ENCODE data around the gene MEAK7. TPM values are rescaled to one million over a fixed set of nuclear protein-coding genes. Genes with fewer than 3 reads are reported as not detected.

The MEAK7 gene
- total RNA-seq, 4 donors from 2014 or later, result 7.4 to 54.3 (median 47.0) TPM

GRCh38 chr16:84543253-84543652 is 38.8 kb upstream of the MEAK7 start:
- no peak for DNase-seq
- TF ChIP-seq CTCF (IDR thresholded peaks at IDR 0.05), result no peak
- TF ChIP-seq POLR2A (IDR thresholded peaks at IDR 0.05), result no peak

GRCh38 chr16:84541999-84542817 is 37.7 kb upstream of the MEAK7 start:
- Histone ChIP-seq H3K27ac (no peak overlapping the region), H3K27me3 (no peaks in the 10 kb centered on the region), H3K36me3 (no peaks in the 10 kb centered on the region), H3K9me3 (no peaks in the 10 kb centered on the region), H3K4me3 (no peak overlapping the region), H3K4me1 (peaks cover 0 to 4% (median 0%) of the 10 kb centered on the region in 4 donors)
- TF ChIP-seq POLR2A (IDR thresholded peaks at IDR 0.05) (no peak), CTCF (IDR thresholded peaks at IDR 0.05) (no peak)
- no peak for DNase-seq

More at GRCh38 chr16:84543253-84543652, 38.8 kb upstream of the MEAK7 start:
- no peak overlapping the region for H3K27ac ChIP-seq
- H3K4me1 ChIP-seq, result peaks cover 0 to 4% (median 0%) of the 10 kb centered on the region in 4 donors
- H3K36me3 ChIP-seq, result no peaks in the 10 kb centered on the region
- H3K9me3 ChIP-seq, result no peaks in the 10 kb centered on the region
- H3K4me3 ChIP-seq, result no peak overlapping the region
- H3K27me3 ChIP-seq, result no peaks in the 10 kb centered on the region

GRCh38 chr16:84540194-84540593 is 35.7 kb upstream of the MEAK7 start:
- Histone ChIP-seq H3K9me3 (no peaks in the 10 kb centered on the region), H3K4me1 (peaks cover 0 to 4% (median 0%) of the 10 kb centered on the region in 4 donors), H3K27ac (no peak overlapping the region), H3K4me3 (no peak overlapping the region), H3K27me3 (no peaks in the 10 kb centered on the region), H3K36me3 (no peaks in the 10 kb centered on the region)
- TF ChIP-seq CTCF (IDR thresholded peaks at IDR 0.05) (no peak), POLR2A (IDR thresholded peaks at IDR 0.05) (no peak)
- DNase-seq, result no peak

- no peak for TF ChIP-seq CTCF (IDR thresholded peaks at IDR 0.05)
- TF ChIP-seq POLR2A (IDR thresholded peaks at IDR 0.05), result no peak
Observed at GRCh38 chr16:84538222-84538840, 33.9 kb upstream of the MEAK7 start.

GRCh38 chr16:84537491-84538151 is 33.2 kb upstream of the MEAK7 start:
- no peak for DNase-seq
- no peak for TF ChIP-seq POLR2A (IDR thresholded peaks at IDR 0.05)
- no peak for TF ChIP-seq CTCF (IDR thresholded peaks at IDR 0.05)
- Histone ChIP-seq H3K4me3 (no peak overlapping the region), H3K36me3 (no peaks in the 10 kb centered on the region), H3K9me3 (no peaks in the 10 kb centered on the region), H3K27me3 (no peaks in the 10 kb centered on the region), H3K4me1 (no peaks in the 10 kb centered on the region), H3K27ac (no peak overlapping the region)

More at GRCh38 chr16:84538222-84538840, 33.9 kb upstream of the MEAK7 start:
- Histone ChIP-seq H3K9me3 (no peaks in the 10 kb centered on the region), H3K36me3 (no peaks in the 10 kb centered on the region), H3K27me3 (no peaks in the 10 kb centered on the region), H3K4me3 (no peak overlapping the region), H3K27ac (no peak overlapping the region), H3K4me1 (no peaks in the 10 kb centered on the region)
- no peak for DNase-seq

Measured in Peyer's patch (tissue), 4 donors.